GM21717 (cell line): ENCODE data around the gene RPL7L1.
A peak's percentile ranks its signal among the peaks of the same experiment; 100 is the strongest.
"Not testable (repeated sequence)": the region's sequence is repeated elsewhere in the genome, so short reads cannot be mapped to it uniquely, and the experiment has no call there.

Experiments used
- ATAC-seq: cut with Tn5 transposase; IDR thresholded peaks from one replicate; pipeline ENCODE4 v1.9.1; 2021; ENCODE audit warnings: mild to moderate bottlenecking, moderate library complexity; ENCODE audit not compliant: unreplicated experiment

RPL7L1 gene

DNA sequence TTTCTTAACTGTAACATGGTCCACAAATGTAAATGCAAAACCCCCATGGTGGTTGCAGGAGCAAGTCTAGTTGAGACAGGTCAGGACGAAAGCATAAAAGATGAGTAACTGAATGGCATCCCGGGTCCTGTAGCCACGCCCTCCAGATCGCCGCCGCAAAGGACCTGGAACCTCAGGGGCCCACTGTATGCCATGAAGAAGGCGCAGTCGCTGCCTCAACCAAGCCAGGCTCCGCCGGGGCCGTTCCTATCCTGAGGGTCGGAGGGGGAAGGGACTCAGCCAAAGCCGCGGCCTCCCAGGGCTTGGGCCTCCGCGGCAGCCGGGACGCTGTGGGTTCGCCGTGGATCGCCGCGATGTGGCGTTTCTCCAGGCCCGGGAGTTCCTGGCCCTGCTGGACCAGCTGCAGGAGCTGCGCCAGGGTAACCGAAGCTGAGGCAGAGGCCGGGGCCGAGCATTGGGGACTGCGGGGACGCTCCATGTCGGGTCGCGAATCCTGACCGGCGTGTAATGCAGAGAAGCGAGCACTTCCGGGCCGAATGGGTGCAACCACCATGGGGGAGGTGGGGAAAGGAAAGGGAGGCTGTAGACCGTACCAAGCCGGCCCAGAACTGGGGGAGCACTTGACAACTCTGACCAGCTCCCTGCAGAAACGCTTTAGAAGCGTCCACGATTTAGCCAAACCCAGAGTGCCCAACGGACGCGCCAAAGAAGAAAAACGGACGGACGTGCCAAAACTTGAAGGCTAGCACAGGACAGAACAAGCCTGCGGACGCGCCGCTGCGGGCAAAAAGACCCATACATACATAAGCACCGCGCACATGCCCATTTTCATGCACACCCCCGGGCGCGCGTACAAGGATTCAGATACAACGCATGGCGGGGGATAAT is 11.1 kb downstream of the RPL7L1 start:
- ATAC-seq: peak; percentile 84

DNA sequence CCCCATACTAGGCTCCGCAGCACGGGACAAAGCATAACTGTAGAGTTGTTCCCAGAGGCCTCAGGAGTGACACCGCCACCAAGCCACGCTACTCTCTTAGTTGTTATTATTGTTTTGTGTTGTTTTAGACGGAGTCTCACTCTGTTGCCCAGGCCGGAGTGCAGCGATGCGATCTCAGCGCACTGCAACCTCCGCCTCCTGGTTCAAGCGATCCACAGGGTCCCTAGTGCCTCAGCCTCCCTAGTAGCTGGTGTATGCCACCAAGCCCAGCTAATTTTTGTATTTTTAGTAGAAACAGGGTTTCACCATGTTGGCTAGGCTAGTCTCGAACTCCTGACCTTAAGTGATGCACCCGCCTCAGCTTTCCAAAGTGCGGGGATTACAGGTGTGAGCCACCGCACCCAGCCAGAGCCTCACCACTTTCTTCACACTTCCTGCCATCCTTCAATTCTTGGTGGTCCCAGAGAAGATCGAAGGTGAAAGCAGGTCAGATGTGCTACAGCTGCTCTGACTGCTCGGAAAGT is 11.8 kb downstream of the RPL7L1 start:
- ATAC-seq: no peak

DNA sequence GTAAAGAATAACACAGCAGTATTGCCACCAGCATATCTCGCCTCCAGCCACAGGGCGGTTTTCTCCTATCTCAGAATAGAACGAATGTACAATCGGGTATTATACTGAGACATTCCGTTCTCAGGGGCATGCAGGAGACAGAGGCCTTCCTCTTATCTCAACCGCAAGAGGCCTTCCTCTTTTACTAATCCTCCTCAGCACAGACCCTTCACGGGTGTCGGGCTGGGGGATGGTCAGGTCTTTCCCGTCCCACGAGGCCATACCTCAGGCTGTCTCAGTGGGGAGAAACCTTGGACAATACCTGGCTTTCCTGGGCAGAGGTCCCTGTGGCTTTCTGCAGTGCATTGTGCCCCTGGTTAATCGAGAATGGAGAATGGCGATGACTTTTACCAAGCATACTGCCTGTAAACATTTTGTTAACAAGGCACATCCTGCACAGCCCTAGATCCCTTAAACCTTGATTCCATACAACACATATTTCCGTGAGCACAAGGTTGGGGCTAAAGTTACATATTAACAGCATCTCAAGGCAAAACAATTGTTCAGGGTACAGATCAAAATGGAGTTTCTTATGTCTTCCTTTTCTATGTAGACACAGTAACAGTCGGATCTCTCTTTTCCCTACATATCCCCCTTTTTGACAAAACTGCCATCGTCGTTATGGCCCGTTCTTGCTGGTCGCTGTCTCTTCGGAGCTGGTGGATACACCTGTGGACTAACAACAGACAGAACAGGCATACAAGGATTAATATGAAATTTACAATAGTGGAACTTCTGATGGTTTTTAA is 14.8 kb downstream of the RPL7L1 start:
- not testable (repeated sequence) for ATAC-seq

DNA sequence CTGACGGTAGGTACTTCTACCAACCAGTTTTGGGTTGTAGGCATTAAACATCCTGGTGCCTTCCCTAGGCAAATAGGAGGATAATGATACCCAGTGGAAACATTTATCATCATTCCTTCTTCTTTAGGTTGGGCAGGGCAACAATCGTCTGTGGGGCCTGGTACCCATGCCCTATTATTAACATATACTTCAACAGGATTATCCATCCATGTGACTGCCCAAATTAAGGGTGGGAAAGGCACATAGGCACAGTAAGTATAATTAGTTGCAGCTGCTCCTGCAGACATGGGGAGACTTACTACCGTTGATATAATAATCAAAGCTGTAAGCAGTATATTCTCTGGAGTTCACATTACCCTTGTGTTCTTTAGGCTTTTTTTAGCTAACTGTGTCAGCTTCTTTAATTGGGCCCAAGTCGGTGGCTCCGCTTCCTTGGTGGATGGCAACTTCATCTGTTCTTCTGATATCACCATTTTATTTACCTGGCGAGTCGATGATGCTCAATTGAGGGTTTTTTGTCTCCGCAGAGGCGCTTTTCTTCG is 16.8 kb downstream of the RPL7L1 start:
- ATAC-seq: no peak

DNA sequence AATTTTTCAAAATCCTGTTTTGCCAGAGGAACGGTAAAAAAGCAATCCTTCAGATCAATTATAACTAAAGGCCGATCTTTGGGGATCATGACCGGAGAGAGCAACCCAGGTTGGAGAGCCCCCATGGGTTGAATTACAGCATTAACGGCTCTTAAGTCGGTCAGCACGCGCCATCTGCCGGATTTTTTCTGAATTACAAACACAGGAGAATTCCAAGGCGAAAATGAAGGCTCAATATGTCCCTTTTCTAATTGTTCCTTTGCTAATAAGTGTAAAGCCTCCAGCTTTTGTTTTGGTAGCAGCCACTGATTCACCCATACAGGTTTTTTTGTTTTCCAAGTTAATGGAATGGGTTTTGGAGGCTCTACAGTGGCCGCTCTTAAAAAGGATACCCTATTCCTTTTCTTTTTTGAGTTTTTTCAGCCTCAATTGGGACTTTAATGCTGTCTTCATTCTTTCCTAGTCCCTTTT is 19.5 kb downstream of the RPL7L1 start:
- ATAC-seq: no peak

DNA sequence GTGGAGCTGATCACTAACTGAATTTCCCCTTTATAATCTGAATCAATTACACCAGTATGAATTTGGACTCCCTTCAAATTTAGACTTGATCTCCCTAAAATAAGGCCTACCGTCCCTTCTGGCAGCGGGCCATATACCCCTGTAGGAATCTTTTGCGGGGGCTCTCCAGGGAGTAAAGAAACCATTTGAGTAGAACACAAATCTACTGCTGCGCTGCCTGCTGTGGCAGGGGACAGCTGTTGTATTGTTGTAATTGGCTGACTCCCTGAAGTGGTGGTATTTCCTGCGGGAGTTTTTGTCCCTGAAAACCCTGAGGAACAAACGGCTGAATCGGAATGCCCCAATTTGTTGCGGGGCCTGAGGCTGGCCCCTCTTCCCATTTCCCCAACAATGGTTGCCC is 20.5 kb downstream of the RPL7L1 start:
- no peak for ATAC-seq

DNA sequence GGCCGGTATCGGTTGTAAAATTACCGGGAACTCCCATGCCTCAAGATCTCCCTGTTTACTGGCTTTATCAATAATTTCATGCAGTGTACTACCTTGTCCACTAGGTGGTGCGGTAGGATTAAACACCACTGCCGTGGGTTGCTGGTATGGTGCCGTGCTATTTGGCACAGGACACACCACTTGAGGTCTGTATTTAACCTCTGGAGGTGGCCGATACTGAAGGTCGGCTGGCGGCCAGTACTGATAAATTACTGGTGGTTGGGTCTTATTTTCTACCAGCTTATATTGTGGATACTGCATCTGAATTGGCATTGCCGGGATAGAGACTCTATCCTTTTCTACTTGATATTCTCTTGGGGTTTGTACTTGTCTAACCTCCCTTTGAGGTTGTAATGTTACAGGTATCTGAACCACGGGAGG is 22.1 kb downstream of the RPL7L1 start:
- ATAC-seq: peak; percentile 66

DNA sequence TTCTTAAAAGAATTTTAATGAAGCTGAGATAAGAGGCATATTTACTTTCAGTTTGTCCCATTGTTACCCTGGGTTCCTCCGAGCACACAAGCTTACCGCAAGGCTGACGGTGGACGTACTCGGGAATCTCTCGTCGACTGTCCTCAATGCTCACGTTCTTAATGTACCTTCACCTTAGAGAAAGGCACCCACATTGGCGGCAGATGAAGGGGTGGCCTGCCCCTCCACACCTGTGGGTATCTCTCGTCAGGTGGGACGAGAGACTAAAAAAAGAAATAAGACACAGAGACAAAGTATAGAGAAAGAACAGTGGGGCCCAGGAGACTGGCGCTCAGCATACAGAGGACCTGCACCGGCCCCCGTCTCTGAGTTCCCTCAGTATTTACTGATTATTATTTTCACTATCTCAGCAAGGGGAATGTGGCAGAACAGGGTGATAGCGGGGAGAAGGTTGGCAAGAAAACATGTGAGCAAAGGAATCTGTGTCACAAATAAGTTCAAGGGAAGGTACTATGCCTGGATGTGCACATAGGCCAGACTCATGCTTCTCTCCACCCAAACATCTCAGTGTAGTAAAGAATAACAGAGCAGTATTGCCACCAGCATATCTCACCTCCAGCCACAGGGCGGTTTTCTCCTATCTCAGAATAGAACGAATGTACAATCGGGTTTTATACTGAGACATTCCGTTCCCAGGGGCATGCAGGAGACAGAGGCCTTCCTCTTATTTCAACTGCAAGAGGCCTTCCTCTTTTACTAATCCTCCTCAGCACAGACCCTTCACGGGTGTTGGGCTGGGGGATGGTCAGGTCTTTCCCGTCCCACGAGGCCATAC is 23.2 kb downstream of the RPL7L1 start:
- ATAC-seq: not testable (repeated sequence)

DNA sequence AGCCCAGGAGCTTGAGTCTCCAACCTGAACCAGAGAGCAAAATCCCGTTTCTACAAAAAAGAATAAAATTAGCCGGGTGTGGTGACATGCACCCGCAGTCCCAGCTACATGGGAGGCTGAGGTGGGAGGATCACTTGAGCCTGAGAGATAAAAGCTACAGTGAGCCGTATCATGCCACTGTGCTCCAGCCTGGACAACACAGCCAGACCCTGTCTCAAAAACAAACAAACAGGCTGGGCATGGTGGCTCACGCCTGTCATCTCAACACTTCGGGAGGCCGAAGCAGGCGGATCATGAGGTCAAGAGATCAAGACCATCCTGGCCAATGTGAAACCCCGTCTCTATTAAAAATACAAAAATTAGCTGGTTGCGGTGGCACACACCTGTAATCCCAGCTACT is 25.1 kb downstream of the RPL7L1 start:
- ATAC-seq: no peak

DNA sequence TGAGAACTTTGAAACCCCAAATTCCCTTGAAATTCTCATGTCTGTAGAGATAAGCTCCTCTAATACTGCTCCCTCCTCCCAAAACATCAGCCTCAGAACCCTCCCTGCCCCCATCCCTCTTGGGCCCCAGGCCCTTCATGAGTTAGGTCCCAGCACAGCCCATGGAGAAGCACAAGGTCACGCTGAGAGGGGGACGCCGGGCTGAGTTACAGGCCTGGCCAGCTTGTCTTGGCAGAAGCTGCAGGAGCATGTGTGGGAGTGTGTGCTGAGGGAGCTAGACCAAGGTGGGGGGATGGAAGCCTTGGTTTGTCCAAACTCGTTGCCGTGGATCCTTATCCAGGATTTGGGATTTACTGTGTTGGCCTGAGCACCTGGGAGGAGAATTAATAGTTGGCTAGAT is 27.9 kb downstream of the RPL7L1 start:
- no peak for ATAC-seq

DNA sequence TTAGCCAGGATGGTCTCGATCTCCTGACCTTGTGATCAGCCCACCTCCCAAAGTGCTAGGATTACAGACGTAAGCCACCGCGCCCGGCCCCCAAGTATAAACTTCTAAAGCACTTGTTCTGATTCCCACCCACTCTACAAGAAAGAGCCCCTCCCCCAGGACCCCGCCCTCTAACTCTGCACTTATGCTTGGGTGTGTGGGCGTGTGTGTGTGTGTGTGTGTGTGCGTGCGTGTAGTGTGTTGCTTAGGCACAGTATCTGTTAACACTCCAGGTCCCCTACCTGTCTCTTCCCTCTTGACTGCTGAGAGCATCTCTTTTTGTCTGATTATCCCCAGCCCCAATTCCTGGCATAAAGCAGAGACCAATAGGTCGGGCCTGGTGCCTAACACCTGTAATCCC is 30.4 kb downstream of the RPL7L1 start:
- ATAC-seq: no peak

DNA sequence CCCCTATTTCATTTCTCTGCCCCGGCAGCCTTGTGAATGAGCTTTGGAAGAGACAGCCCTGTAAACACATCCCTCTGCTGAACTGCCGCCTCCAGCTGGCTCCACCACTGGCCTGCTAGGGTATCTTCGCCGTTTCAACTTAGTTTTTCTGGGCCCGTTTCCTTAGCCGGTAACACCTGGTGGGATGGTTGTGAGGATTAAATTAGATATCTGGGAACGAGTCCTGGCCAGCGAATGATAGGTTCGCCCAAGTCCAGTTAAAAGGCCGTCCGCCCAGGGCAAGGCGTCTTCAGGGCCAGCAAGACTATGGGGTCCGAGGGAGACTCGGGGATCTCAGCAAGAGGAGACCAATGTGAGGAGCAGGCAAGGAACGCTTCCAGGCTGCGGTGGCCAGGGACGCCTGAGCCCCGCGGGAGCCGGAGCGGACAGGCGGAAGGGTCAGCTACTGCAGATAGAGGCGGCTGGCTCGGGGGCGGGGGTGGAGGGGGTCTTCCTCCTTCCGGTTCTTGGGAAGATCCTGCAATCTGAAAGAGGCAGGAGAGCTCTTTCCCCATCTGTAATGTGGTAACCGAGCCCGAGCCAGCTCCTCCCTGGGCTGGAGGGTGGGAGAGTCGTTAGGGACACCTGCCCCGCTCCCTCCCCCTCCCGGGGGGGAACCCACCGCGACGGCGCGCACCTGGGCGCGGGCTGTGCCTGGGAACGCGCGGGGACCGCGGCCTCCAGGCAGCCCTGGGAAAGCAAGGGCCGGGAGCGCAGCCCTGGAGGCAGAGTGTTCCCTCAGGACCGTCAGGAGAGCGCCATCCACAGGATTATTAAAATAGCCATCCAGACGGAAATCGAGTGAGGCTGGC is 32.0 kb downstream of the RPL7L1 start:
- ATAC-seq: no peak

DNA sequence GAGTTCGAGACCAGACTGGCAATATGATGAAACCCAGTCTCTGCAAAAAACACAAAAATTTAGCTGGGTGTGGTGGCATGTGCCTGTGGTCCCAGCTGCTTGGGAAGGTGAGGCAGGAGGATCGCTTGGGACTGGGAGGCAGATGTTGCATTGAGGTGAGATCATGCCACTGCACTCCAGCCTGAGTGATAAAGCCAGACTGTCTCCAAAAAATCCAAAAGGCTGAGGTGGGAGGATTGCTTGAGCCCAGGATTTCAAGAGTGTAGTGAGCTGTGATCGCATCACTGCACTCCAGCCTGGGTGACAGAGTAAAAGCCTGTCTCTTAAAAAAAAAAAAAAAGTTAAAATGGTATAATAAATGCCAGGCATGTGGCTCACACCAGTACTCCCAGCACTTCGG is 35.1 kb downstream of the RPL7L1 start:
- ATAC-seq: no peak

DNA sequence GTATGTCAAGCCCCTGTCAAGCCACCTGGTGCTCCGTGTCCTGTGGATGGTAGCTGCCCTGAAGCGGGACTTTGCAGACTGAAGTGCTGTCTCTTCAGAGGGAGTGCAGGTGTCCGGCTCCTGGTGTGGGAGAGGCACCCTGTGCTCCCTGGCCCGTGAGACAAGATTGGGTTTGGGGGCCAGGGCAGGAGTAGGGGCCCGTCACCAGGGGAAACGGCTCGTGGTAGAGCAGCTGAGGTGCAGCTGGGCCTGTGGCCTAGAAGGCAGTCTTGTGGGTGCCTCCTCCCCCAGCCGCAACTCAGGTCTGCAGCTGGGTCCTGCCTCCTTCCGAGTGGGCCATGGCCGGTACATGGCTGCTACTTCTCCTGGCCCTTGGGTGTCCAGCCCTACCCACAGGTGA is 36.3 kb downstream of the RPL7L1 start, which contains the start of gene PTCRA:
Gene PTCRA, plus strand, starts transcription at position 322 of the 400 bp plus-strand sequence. Its CDS starts 17 bp downstream, at position 339.
- ATAC-seq: no peak

DNA sequence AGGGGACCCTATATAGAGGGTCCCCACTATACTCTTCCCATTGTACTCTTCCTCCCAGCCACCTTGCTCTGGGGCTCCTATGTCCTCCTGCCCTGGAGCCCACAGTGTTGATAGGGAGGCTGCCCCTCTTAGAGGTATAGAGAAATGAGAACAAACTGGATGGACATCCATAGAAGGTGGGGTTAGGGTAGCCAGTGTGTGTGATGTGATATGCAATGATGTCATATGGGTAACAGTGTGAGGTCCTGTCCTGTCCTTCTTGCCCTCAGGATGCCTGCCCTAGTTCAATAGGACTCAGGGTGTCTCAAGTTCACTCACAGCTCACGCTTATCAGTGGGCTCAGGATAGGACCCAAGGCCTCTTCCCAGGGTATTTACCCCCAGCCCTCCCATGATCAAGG is 36.9 kb downstream of the RPL7L1 start:
- ATAC-seq: no peak

DNA sequence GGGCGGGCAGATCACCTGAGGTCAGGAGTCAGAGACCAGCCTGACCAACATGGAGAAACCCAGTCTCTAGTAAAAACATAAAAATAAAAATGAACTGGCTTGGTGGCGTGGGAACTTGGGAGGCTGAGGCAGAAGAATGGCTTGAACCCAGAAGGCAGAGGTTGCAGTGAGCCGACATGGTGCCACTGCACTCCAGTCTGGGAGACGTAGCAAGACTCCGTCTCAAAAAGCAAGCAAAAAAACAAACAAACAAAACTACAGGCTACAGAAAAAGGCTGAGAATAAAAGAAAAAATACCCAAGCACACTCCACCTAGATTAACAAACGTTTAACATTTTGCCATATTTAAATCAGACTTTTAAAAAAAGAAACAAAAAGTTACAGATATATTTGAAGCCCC is 42.4 kb downstream of the RPL7L1 start:
- ATAC-seq: no peak

DNA sequence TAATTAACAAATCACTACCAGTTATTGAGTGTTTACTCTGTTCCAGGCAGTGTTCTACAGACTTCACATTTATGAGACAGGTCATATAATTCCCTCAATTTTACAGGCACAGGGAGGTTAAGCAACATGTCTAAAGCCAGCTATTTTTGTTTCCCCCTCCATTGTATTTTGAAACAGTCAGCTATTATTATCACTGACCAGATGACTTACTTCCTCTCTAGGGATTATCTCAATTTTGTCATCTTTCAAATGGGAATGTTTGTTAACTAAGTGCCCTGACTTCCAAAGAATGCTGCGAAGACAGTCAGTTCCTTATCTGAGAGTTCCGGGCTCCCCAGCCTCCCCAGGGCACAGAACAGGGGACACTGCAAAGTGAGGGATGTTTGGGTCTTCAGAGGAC is 44.2 kb downstream of the RPL7L1 start:
- no peak for ATAC-seq

DNA sequence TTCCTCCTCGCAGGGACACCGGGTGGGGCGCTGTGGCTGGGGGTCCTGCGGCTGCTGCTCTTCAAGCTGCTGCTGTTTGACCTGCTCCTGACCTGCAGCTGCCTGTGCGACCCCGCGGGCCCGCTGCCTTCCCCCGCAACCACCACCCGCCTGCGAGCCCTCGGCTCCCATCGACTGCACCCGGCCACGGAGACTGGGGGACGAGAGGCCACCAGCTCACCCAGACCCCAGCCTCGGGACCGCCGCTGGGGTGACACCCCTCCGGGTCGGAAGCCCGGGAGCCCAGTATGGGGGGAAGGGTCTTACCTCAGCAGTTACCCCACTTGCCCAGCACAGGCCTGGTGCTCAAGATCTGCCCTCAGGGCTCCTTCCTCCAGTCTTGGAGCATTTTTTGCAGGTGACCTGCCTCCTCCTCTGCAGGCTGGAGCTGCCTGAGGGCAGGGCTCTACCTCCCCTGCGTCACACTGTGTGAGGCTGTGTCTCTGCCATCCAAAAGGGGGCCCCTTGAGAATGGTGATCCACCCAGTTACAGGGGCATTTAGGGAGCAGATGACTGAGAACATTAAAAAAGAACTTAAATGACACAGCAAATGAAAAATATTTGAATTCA is 45.9 kb downstream of the RPL7L1 start:
- no peak for ATAC-seq
